Spinal cord (tissue), 10 donors: Measurements from ENCODE around the gene LRRD1. TPM values are rescaled to one million over a fixed set of nuclear protein-coding genes. Genes with fewer than 3 reads are reported as not detected.

Source experiments
- DNase-seq, 6 donors: peaks; one replicate each; pipeline versions ENCODE4 v3.0.0 to v3.0.0-alpha.2; 2013 to 2015; ENCODE audit warnings: low spot score in 6 of 6, low read depth in 4 of 6
- H3K27ac ChIP-seq: one replicate; pipeline ENCODE4 v1.5.1; 2013; ENCODE audit warnings: low read depth, low read length, control low read depth
- H3K27me3 ChIP-seq: one replicate; pipeline ENCODE4 v1.6.1; 2013; ENCODE audit warnings: low read length; ENCODE audit not compliant: control insufficient read depth, insufficient read depth
- H3K36me3 ChIP-seq: one replicate; pipeline ENCODE4 v1.6.1; 2013; ENCODE audit warnings: low read length; ENCODE audit not compliant: control insufficient read depth, insufficient read depth
- H3K4me1 ChIP-seq: one replicate; pipeline ENCODE4 v1.6.1; 2013; ENCODE audit warnings: low read length; ENCODE audit not compliant: control insufficient read depth, insufficient read depth
- H3K4me3 ChIP-seq: one replicate; pipeline ENCODE4 v1.5.1; 2013; ENCODE audit warnings: low read depth, low read length, control low read depth
- H3K9me3 ChIP-seq: one replicate; pipeline ENCODE4 v1.6.1; 2013; ENCODE audit warnings: low read length; ENCODE audit not compliant: control insufficient read depth, insufficient read depth
- WGBS: methylation state at CpG from one replicate; pipeline ENCODE4 v1.1.5; 2013; ENCODE audit warnings: missing lambda C conversion rate; ENCODE audit not compliant: insufficient coverage; 5-methylcytosine and 5-hydroxymethylcytosine counted together
- polyA plus RNA-seq, 2 donors: library from polyadenylated mRNA; unstranded; fragments of 120-200 nt; gene quantifications; one replicate each; pipeline ENCODE4 v1.2.1, GENCODE V29; 2013; ENCODE audit not compliant: insufficient read length in 2 of 2
- small RNA-seq: library from RNA; depleted of rRNA; stranded (forward); fragments of <200 nt; gene quantifications from one replicate; pipeline ENCODE3, GENCODE V24; 2014; ENCODE audit warnings: low replicate concordance
- total RNA-seq, 2 donors: library from RNA; depleted of rRNA in 1 of 2; stranded (reverse); fragments of 120-200 nt in 1 of 2; fragments of >200 nt in 1 of 2; gene quantifications; one replicate each; pipeline versions ENCODE4 v1.2.3 to v1.2.4, GENCODE V29; 2013 to 2014
- donor health status: healthy.

LRRD1 gene
- total and polyA plus RNA-seq, 4 donors: 0.39 to 0.89 (median 0.78) TPM

- H3K9me3 ChIP-seq: no peaks in the 10 kb centered on the region
- no CpG with 5 or more reads among the region's 1 CpG for WGBS
These were observed 78.4 kb downstream of the LRRD1 start for GRCh38 chr7:92100534-92100933.

GRCh38 chr7:92095380-92095779, 83.6 kb downstream of the LRRD1 start:
- 80% methylated on average over 1 of the region's 1 CpG for WGBS
- H3K36me3 ChIP-seq: peaks cover 18% of the 10 kb centered on the region
- no peaks in the 10 kb centered on the region for H3K27me3 ChIP-seq
- H3K4me1 ChIP-seq: no peaks in the 10 kb centered on the region
- H3K9me3 ChIP-seq: no peaks in the 10 kb centered on the region
- H3K27ac ChIP-seq: no peak overlapping the region
- DNase-seq: no peak
- no peak overlapping the region for H3K4me3 ChIP-seq

More at GRCh38 chr7:92100534-92100933, 78.4 kb downstream of the LRRD1 start:
- H3K4me1 ChIP-seq: no peaks in the 10 kb centered on the region
- H3K36me3 ChIP-seq: peaks cover 32% of the 10 kb centered on the region
- no peak overlapping the region for H3K4me3 ChIP-seq
- no peaks in the 10 kb centered on the region for H3K27me3 ChIP-seq
- no peak for DNase-seq
- H3K27ac ChIP-seq: no peak overlapping the region

Small RNA genes lying within 50 kb of the gene (small RNA-seq; reads per million reads assigned to genes)
- gene MIR1285-1 (not detected), gene RF00019 (not detected)

Other genes starting within 250 kb of the LRRD1 start
- gene AKAP9, start 238.3 kb downstream of the LRRD1 start, total RNA-seq: 100 to 1,000 TPM; 105 to 124 TPM
- 10 to 100 TPM; 76.0 to 80.1 TPM for gene AKAP9, start 238.3 kb downstream of the LRRD1 start, polyA plus RNA-seq
- 100 to 1,000 TPM; 140 to 402 TPM for gene CYP51A1, start 44.7 kb downstream of the LRRD1 start, total RNA-seq
- 100 to 1,000 TPM; 124 to 187 TPM for gene CYP51A1, start 44.7 kb downstream of the LRRD1 start, polyA plus RNA-seq
- 10 to 100 TPM; 57.9 to 72.5 TPM for gene KRIT1, start 66.8 kb upstream of the LRRD1 start, total RNA-seq
- gene KRIT1, start 66.8 kb upstream of the LRRD1 start, polyA plus RNA-seq: 10 to 100 TPM; 26.1 to 26.8 TPM
- gene ANKIB1, start 66.8 kb upstream of the LRRD1 start, total RNA-seq: 10 to 100 TPM; 73.0 to 81.6 TPM
- 10 to 100 TPM; 42.2 to 61.9 TPM for gene ANKIB1, start 66.8 kb upstream of the LRRD1 start, polyA plus RNA-seq